Measurements from ENCODE around the gene RPTOR. TPM values are rescaled to one million over a fixed set of nuclear protein-coding genes. Genes with fewer than 3 reads are reported as not detected.

RPTOR gene
- total RNA-seq, 1 donor from 2014 or later = 32.0 TPM

DNA sequence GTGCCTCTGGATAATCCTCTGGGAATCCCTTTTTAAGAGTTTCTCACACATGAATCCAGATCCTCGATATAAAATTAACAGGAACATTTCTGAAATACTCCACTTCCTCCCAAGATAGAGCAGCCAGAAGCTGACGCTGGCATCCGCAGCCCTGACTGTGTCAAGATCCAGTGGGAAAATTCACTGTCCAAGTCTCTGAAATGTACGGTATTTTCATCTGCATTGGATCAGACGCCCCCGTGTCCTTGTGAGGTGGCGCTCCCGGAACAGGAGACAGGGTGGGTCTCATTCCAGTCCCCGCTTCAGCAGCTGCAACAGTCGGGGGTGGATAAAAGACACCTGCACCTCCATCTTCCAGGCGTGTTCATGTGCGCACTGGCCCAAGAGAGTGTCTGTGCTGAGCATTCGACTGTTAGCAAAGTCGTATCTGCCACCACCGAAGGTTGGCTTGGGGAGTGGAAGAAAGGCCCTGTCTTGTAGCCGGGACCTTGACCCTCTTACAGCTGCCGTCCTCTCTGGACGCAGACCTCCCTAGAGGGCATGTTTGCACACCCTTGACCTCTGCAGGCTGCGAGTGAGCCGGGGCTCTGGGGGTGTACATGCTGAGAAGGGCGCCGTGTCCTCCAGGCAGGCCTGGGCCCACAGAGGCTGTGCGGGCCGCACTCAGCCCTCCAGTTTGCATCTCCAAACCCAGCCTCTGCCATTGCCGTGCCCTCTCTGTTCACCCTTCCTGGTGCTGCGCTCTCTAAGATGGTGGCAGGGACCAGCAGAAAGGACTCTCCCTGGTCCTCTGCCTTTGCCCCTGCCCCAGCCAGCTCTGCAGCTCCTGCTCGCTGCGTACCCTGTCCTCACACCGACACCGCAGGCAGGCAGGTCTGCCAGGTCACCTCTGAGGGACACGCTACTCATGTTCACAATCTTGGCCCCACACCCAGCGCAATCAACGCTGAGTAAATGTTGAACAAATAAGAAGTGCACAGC, 375.0 kb downstream of the RPTOR start:
- H3K4me2 ChIP-seq (ENCODE audit: low read length) = peak overlapping the region; percentile 63

DNA sequence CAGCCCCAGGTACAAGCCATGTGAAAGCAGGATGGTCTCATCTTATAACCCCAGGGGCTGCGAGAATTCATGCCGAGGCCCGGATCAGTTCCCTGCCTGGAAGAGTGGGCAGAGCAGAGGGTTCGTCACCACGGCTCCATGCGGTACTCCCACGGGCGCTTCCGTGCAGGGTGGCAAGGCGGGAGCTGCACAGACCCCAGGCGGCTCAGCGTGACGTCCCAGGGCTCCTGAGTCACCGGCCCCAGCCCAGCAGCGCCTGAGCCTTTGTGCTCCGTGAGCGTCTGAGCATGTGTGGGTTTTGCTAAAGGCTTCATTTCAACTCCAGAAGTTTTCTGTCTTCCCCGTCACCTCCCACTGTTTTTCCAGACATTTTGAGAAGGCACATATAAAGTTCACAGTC, 375.8 kb downstream of the RPTOR start:
- Histone ChIP-seq H3K36me3 (ENCODE audit: insufficient read depth, low read length) (no peaks in the 10 kb centered on the region), H4K20me1 (ENCODE audit: insufficient read depth, low read length) (no peaks in the 10 kb centered on the region), H3K4me3 (ENCODE audit: insufficient read depth, low read depth, low read length) (no peak overlapping the region), H3K79me2 (ENCODE audit: insufficient read depth, low read length) (no peaks in the 10 kb centered on the region), H3K27ac (ENCODE audit: low read depth, low read length) (peak overlapping the region; percentile 72), H3K9ac (ENCODE audit: low read length) (peak overlapping the region; percentile 76), H3K9me3 (ENCODE audit: insufficient read depth, low read depth, low read length) (no peaks in the 10 kb centered on the region), H3K4me1 (ENCODE audit: insufficient read depth, low read length) (peaks cover 21% of the 10 kb centered on the region), H3K27me3 (ENCODE audit: insufficient read depth, low read length) (no peaks in the 10 kb centered on the region), H2AFZ (ENCODE audit: low read depth, low read length) (no peak overlapping the region), H3K4me2 (ENCODE audit: low read length) (peak overlapping the region; percentile 63)
- FAIRE-seq (no peak), DNase-seq (ENCODE audit: low read depth) (peak; percentile 53)
- H3K36me3 Mint-ChIP-seq (ENCODE audit: low read depth, unreplicated experiment) = peaks cover 22% of the 10 kb centered on the region
- TF ChIP-seq, protein P1, sequence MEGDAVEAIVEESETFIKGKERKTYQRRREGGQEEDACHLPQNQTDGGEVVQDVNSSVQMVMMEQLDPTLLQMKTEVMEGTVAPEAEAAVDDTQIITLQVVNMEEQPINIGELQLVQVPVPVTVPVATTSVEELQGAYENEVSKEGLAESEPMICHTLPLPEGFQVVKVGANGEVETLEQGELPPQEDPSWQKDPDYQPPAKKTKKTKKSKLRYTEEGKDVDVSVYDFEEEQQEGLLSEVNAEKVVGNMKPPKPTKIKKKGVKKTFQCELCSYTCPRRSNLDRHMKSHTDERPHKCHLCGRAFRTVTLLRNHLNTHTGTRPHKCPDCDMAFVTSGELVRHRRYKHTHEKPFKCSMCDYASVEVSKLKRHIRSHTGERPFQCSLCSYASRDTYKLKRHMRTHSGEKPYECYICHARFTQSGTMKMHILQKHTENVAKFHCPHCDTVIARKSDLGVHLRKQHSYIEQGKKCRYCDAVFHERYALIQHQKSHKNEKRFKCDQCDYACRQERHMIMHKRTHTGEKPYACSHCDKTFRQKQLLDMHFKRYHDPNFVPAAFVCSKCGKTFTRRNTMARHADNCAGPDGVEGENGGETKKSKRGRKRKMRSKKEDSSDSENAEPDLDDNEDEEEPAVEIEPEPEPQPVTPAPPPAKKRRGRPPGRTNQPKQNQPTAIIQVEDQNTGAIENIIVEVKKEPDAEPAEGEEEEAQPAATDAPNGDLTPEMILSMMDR (IDR thresholded peaks at IDR 0.05; ENCODE audit: insufficient read depth, low read depth, low read length) = no peak
- no peak for TF ChIP-seq EZH2 (IDR thresholded peaks at IDR 0.05; ENCODE audit: insufficient read depth, low read length)
- H3K4me3 Mint-ChIP-seq (ENCODE audit: unreplicated experiment) = no peak overlapping the region
- no peaks in the 10 kb centered on the region for H3K27me3 Mint-ChIP-seq (ENCODE audit: low read depth, unreplicated experiment)
- H3K9me3 Mint-ChIP-seq (ENCODE audit: unreplicated experiment) = peaks cover 3% of the 10 kb centered on the region
- no peak overlapping the region for H3K27ac Mint-ChIP-seq (ENCODE audit: unreplicated experiment)
- H3K4me1 Mint-ChIP-seq (ENCODE audit: low read depth, unreplicated experiment) = no peaks in the 10 kb centered on the region

More for the DNA sequence above, 375.0 kb downstream of the RPTOR start:
- peaks cover 4% of the 10 kb centered on the region for H3K9me3 ChIP-seq (ENCODE audit: insufficient read depth, low read depth, low read length)
- DNase-seq (ENCODE audit: low read depth) = no peak
- H3K36me3 Mint-ChIP-seq (ENCODE audit: low read depth, unreplicated experiment) = peaks cover 24% of the 10 kb centered on the region
- H3K4me1 ChIP-seq (ENCODE audit: insufficient read depth, low read length) = peaks cover 21% of the 10 kb centered on the region
- no peak overlapping the region for H3K4me3 Mint-ChIP-seq (ENCODE audit: unreplicated experiment)
- no peaks in the 10 kb centered on the region for H3K4me1 Mint-ChIP-seq (ENCODE audit: low read depth, unreplicated experiment)
- peak overlapping the region; percentile 51 for H3K27ac ChIP-seq (ENCODE audit: low read depth, low read length)
- FAIRE-seq = no peak
- peak overlapping the region; percentile 26 for H3K27ac Mint-ChIP-seq (ENCODE audit: unreplicated experiment)
- H3K36me3 ChIP-seq (ENCODE audit: insufficient read depth, low read length) = no peaks in the 10 kb centered on the region
- H3K4me3 ChIP-seq (ENCODE audit: insufficient read depth, low read depth, low read length) = no peak overlapping the region
- no peaks in the 10 kb centered on the region for H3K27me3 ChIP-seq (ENCODE audit: insufficient read depth, low read length)
- TF ChIP-seq EZH2 (IDR thresholded peaks at IDR 0.05; ENCODE audit: insufficient read depth, low read length) = no peak
- TF ChIP-seq, protein P1 (IDR thresholded peaks at IDR 0.05; ENCODE audit: insufficient read depth, low read depth, low read length) = no peak
- peaks cover 3% of the 10 kb centered on the region for H3K9me3 Mint-ChIP-seq (ENCODE audit: unreplicated experiment)
- no peaks in the 10 kb centered on the region for H3K79me2 ChIP-seq (ENCODE audit: insufficient read depth, low read length)
- no peaks in the 10 kb centered on the region for H4K20me1 ChIP-seq (ENCODE audit: insufficient read depth, low read length)
- no peaks in the 10 kb centered on the region for H3K27me3 Mint-ChIP-seq (ENCODE audit: low read depth, unreplicated experiment)
- H2AFZ ChIP-seq (ENCODE audit: low read depth, low read length) = no peak overlapping the region
- peak overlapping the region; percentile 48 for H3K9ac ChIP-seq (ENCODE audit: low read length)
